ENCODE results near the gene OSBPL10.

OSBPL10 gene

DNA sequence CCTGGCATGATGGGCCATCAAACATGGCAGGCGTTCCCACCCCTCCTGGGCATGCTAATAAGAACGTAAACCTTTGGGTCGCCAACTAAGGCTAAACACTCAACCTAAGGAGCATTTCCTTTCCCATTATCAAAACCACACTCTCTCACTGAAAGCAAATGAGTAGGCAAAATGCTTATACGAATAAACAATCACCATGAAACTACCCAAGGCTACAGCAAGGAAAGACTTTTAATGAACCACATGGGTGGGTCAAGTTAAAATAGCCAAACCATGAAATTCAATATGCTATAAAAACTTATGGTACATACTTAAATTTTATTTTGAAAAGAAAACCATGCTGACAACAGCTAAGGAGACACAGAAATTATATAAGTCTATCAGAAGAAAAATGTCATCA is 180.6 kb downstream of the OSBPL10 start:
- H3K4me3 ChIP-seq (ENCODE audit: low read depth, low read length), result no peak overlapping the region
- DNase-seq (ENCODE audit: low read depth), result no peak
- TF ChIP-seq, protein P1, sequence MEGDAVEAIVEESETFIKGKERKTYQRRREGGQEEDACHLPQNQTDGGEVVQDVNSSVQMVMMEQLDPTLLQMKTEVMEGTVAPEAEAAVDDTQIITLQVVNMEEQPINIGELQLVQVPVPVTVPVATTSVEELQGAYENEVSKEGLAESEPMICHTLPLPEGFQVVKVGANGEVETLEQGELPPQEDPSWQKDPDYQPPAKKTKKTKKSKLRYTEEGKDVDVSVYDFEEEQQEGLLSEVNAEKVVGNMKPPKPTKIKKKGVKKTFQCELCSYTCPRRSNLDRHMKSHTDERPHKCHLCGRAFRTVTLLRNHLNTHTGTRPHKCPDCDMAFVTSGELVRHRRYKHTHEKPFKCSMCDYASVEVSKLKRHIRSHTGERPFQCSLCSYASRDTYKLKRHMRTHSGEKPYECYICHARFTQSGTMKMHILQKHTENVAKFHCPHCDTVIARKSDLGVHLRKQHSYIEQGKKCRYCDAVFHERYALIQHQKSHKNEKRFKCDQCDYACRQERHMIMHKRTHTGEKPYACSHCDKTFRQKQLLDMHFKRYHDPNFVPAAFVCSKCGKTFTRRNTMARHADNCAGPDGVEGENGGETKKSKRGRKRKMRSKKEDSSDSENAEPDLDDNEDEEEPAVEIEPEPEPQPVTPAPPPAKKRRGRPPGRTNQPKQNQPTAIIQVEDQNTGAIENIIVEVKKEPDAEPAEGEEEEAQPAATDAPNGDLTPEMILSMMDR (conservative IDR thresholded peaks at IDR 0.05; ENCODE audit: low read depth, low read length), result no peak

DNA sequence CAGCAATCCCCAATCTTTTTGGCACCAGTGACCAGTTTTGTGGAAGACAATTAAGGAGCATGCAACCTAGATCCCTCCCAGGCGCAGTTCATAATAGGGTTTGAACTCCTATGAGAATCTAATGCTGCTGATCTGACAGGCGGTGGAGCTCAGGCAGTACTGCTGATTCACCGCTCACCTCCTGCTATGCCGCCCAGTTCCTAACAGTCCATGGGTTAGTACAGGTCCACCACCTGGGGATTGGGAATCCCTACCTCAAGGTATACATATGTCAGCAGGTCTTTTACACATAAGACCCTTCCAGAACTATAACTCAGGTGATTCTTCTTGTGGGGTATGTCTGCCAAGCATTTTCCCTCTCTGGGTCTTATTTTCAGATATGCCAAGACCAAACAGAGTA is 182.2 kb downstream of the OSBPL10 start:
- DNase-seq (ENCODE audit: low read depth), result no peak

DNA sequence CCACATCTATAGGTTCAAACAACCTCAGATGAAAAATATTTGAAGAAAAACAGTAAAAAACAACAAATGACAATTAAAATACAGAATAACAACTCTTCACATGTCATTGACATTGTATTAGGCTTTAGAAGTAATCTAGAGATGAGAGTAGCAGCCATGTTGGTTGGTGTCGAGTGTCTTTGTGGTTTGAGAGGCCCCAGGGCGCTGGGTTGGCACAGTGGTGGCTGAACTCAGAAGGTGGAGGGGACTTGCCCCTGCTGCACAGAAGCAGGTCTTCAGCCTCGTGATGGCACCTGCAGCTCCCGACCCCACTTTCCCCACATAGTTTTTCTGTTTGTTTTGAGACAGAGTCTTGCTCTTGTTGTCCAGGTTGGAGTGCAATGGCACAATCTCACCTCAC is 187.2 kb downstream of the OSBPL10 start:
- no peak overlapping the region for H3K4me3 ChIP-seq (ENCODE audit: low read depth, low read length)
- TF ChIP-seq, protein P1 (conservative IDR thresholded peaks at IDR 0.05; ENCODE audit: low read depth, low read length), result no peak
- no peak for DNase-seq (ENCODE audit: low read depth)

More for the DNA sequence above, 182.2 kb downstream of the OSBPL10 start:
- no peak overlapping the region for H3K4me3 ChIP-seq (ENCODE audit: low read depth, low read length)
- TF ChIP-seq, protein P1 (conservative IDR thresholded peaks at IDR 0.05; ENCODE audit: low read depth, low read length), result no peak

DNA sequence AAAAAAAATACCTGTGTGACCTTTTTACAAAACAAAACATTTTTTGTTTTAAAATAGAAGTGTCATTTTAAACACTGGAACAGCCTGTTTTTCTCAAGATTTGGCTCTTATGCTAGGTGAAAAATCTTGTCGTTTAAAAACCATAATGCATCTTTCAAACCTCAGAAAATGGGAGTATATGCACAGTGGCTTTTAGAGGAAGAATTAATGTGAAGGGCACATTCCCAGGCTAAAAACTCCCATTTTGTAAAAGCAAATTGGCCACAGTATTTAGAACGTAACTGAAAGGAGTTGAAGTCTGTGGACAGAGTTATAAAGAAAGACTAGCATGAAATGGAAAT is 190.0 kb downstream of the OSBPL10 start:
- TF ChIP-seq, protein P1 (conservative IDR thresholded peaks at IDR 0.05; ENCODE audit: low read depth, low read length), result no peak

DNA sequence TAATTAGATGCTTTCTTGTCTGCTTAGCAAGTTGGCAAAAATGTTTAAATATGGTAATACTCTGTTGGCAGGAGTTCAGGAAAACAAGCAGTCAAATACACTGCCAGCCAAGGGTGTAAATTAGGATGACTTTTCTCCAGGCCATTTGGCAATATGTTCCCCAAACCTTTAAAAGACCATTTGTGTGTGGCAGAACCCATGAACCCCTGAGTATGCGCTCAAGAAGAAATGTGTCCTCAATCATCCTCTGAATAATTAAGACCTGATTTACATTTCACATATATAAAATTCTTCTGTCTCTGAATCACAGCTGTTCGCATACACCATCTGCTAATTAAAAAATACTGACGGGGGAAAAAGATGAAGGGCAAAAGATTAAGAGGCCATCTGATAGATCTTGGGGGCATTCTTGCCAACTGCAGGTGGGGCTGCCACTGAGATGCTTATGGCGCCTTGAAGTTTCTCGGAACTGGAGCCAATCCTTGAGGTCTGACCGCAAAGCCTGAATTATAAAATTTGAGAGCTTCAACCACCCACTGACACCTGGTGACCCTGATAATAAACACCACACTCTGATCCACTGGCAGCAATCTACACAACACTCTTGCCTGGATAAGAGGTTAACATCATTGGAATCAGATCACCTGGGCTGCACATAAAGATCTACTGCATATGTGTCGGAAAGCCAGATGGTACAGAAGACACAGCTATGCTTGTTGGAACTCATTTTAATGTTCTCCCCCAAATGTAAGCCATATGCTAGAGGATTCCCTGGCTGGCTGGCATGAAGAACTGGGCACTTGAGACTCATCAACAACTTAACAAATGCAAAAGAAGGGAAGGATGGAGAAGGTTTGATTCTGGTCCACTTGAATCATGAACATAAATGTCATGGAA is 190.6 kb downstream of the OSBPL10 start:
- no peak overlapping the region for H3K4me3 ChIP-seq (ENCODE audit: low read depth, low read length)
- TF ChIP-seq, protein P1 (conservative IDR thresholded peaks at IDR 0.05; ENCODE audit: low read depth, low read length), result no peak

More for the DNA sequence above, 190.0 kb downstream of the OSBPL10 start:
- H3K4me3 ChIP-seq (ENCODE audit: low read depth, low read length), result no peak overlapping the region
- DNase-seq (ENCODE audit: low read depth), result no peak

DNA sequence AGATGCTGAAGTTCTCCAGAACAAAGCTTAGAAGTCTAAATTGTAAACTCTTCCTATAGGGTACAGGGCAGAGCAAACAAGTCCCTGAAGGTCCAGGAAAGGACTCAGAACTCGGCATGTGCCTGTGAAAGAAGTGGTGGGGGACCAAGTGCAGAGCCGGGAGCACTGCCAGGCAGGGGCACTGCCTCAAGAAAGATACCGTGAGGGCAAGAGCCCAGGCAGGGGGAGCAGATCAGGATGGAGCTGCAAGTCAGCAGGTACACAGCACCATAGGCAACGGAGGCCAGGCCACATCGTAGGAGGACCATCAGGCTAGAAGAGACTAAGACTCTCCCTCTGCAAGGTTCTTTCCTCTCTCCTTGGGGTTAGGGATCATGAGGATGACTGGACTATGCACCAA is 191.6 kb downstream of the OSBPL10 start:
- DNase-seq (ENCODE audit: low read depth), result no peak
- H3K4me3 ChIP-seq (ENCODE audit: low read depth, low read length), result no peak overlapping the region
- TF ChIP-seq, protein P1 (conservative IDR thresholded peaks at IDR 0.05; ENCODE audit: low read depth, low read length), result no peak

More for the DNA sequence above, 190.6 kb downstream of the OSBPL10 start:
- no peak for DNase-seq (ENCODE audit: low read depth)

DNA sequence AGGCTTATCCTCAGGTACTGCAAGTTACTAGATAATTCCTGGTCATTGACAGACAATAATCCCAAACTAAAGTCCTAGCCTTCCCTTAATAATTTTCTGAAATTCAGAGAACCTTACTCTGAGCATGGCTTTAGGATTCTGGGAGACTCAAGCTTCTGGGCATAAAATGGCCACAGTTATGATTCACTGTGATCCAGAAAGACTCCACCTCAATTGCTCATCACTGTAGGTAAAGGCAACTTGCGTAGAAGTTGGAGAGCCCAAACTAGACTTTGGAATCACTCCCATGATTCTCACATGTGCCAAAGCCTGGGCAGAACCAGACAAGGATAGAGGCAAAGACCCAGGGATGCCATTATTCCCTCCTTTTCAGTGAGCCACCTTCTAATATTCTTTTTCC is 195.3 kb downstream of the OSBPL10 start:
- no peak overlapping the region for H3K4me3 ChIP-seq (ENCODE audit: low read depth, low read length)
- DNase-seq (ENCODE audit: low read depth), result no peak
- TF ChIP-seq, protein P1 (conservative IDR thresholded peaks at IDR 0.05; ENCODE audit: low read depth, low read length), result no peak

All from choroid plexus epithelial cell (primary cell).